ENCODE results near the gene IL1R2. TPM values are rescaled to one million over a fixed set of nuclear protein-coding genes. Genes with fewer than 3 reads are reported as not detected.

IL1R2 gene
- total and polyA plus RNA-seq, 2 of the 13 experiments (the other 11 are each of a cell fraction or from before 2014, with no cell fraction given): 3.6 to 7.3 TPM

DNA sequence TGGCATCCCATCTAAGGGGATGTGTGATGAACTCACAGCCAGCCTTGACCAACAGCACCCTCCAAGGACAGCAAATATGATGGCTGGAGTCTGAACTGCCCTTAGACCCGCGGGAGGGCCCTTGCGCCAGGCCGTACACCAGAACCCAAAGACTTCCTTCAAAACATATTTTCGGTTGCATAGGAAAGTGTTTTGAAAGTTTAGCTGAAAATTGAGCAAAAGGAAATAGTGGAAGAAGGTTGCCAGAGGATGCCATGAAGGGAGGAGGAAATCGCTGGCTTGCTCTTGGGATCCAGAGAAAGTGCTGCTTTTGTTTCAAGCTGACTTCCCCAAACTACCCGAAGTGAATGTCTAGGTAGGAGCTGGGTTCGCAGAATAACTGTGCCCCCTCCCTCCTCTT lies 61.3 kb downstream of the IL1R2 start (continued):
- TF ChIP-seq TGIF2 (CRISPR knock-in tag; IDR thresholded peaks at IDR 0.05) (no peak), MBD4 (IDR thresholded peaks at IDR 0.05; ENCODE audit: borderline replicate concordance, low read length) (no peak), ZFP82 (CRISPR knock-in tag; IDR thresholded peaks at IDR 0.05; ENCODE audit: borderline replicate concordance) (no peak), ZNF326 (CRISPR knock-in tag; IDR thresholded peaks at IDR 0.05; ENCODE audit: borderline replicate concordance) (no peak), SYNCRIP (IDR thresholded peaks at IDR 0.05; ENCODE audit: insufficient read depth, low read depth, low read length) (no peak), ISX (CRISPR knock-in tag; conservative IDR thresholded peaks at IDR 0.05) (no peak), ZNF678 (CRISPR knock-in tag; IDR thresholded peaks at IDR 0.05) (no peak), ZNF749 (CRISPR knock-in tag; IDR thresholded peaks at IDR 0.05; ENCODE audit: borderline replicate concordance) (no peak), MLLT10 (CRISPR knock-in tag; IDR thresholded peaks at IDR 0.05) (no peak), KLF9 (CRISPR knock-in tag; IDR thresholded peaks at IDR 0.05; ENCODE audit: low read depth) (no peak), HNRNPK (IDR thresholded peaks at IDR 0.05; ENCODE audit: low read depth, low read length, poor library complexity, severe bottlenecking) (no peak), POGZ (CRISPR knock-in tag; IDR thresholded peaks at IDR 0.05) (0 out of 2 replicates have a peak, but pooled peaks have one; percentile 60), CEBPZ (IDR thresholded peaks at IDR 0.05; ENCODE audit: low read length) (no peak)
- TF ChIP-seq, protein P1, sequence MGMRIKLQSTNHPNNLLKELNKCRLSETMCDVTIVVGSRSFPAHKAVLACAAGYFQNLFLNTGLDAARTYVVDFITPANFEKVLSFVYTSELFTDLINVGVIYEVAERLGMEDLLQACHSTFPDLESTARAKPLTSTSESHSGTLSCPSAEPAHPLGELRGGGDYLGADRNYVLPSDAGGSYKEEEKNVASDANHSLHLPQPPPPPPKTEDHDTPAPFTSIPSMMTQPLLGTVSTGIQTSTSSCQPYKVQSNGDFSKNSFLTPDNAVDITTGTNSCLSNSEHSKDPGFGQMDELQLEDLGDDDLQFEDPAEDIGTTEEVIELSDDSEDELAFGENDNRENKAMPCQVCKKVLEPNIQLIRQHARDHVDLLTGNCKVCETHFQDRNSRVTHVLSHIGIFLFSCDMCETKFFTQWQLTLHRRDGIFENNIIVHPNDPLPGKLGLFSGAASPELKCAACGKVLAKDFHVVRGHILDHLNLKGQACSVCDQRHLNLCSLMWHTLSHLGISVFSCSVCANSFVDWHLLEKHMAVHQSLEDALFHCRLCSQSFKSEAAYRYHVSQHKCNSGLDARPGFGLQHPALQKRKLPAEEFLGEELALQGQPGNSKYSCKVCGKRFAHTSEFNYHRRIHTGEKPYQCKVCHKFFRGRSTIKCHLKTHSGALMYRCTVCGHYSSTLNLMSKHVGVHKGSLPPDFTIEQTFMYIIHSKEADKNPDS (CRISPR knock-in tag; IDR thresholded peaks at IDR 0.05): no peak
- TF ChIP-seq, protein P2, sequence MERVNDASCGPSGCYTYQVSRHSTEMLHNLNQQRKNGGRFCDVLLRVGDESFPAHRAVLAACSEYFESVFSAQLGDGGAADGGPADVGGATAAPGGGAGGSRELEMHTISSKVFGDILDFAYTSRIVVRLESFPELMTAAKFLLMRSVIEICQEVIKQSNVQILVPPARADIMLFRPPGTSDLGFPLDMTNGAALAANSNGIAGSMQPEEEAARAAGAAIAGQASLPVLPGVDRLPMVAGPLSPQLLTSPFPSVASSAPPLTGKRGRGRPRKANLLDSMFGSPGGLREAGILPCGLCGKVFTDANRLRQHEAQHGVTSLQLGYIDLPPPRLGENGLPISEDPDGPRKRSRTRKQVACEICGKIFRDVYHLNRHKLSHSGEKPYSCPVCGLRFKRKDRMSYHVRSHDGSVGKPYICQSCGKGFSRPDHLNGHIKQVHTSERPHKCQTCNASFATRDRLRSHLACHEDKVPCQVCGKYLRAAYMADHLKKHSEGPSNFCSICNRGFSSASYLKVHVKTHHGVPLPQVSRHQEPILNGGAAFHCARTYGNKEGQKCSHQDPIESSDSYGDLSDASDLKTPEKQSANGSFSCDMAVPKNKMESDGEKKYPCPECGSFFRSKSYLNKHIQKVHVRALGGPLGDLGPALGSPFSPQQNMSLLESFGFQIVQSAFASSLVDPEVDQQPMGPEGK (CRISPR knock-in tag; IDR thresholded peaks at IDR 0.05): no peak
- TF ChIP-seq, protein P3, sequence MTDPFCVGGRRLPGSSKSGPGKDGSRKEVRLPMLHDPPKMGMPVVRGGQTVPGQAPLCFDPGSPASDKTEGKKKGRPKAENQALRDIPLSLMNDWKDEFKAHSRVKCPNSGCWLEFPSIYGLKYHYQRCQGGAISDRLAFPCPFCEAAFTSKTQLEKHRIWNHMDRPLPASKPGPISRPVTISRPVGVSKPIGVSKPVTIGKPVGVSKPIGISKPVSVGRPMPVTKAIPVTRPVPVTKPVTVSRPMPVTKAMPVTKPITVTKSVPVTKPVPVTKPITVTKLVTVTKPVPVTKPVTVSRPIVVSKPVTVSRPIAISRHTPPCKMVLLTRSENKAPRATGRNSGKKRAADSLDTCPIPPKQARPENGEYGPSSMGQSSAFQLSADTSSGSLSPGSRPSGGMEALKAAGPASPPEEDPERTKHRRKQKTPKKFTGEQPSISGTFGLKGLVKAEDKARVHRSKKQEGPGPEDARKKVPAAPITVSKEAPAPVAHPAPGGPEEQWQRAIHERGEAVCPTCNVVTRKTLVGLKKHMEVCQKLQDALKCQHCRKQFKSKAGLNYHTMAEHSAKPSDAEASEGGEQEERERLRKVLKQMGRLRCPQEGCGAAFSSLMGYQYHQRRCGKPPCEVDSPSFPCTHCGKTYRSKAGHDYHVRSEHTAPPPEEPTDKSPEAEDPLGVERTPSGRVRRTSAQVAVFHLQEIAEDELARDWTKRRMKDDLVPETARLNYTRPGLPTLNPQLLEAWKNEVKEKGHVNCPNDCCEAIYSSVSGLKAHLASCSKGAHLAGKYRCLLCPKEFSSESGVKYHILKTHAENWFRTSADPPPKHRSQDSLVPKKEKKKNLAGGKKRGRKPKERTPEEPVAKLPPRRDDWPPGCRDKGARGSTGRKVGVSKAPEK (CRISPR knock-in tag; IDR thresholded peaks at IDR 0.05; ENCODE audit: borderline replicate concordance): no peak
- TF ChIP-seq, protein P4, sequence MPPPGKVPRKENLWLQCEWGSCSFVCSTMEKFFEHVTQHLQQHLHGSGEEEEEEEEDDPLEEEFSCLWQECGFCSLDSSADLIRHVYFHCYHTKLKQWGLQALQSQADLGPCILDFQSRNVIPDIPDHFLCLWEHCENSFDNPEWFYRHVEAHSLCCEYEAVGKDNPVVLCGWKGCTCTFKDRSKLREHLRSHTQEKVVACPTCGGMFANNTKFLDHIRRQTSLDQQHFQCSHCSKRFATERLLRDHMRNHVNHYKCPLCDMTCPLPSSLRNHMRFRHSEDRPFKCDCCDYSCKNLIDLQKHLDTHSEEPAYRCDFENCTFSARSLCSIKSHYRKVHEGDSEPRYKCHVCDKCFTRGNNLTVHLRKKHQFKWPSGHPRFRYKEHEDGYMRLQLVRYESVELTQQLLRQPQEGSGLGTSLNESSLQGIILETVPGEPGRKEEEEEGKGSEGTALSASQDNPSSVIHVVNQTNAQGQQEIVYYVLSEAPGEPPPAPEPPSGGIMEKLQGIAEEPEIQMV (CRISPR knock-in tag; IDR thresholded peaks at IDR 0.05; ENCODE audit: low read depth): no peak
